ENCODE measurements around the gene PLA2R1. TPM values are rescaled to one million over a fixed set of nuclear protein-coding genes. Genes with fewer than 3 reads are reported as not detected.
A peak's percentile ranks its signal among the peaks of the same experiment; 100 is the strongest.
"Not testable (repeated sequence)": the region's sequence is repeated elsewhere in the genome, so short reads cannot be mapped to it uniquely, and the experiment has no call there.

The PLA2R1 gene
- total RNA-seq, 2 experiments from 2014 or later = 0.02 TPM; not detected in 1

GRCh38 chr2:159971365-159972152, 90.9 kb downstream of the PLA2R1 start:
- Mint-ChIP-seq H3K27me3 (peaks cover 10% of the 10 kb centered on the region), H3K4me3 (no peak overlapping the region), H3K9me3 (ENCODE audit: low read depth) (no peaks in the 10 kb centered on the region), H3K4me1 (peaks cover 7% of the 10 kb centered on the region), H3K36me3 (ENCODE audit: low read depth) (no peaks in the 10 kb centered on the region), H3K27ac (no peak overlapping the region)
- no peak for DNase-seq
- POLR2A ChIA-PET = no interaction called here
- CTCF ChIA-PET = interaction anchor here (1.1 kb wide), 1 partner anchor 50 kb away, joined by 3 read pairs; no protein-coding TSS in a partner anchor
- ATAC-seq = no peak
- intact Hi-C loops (cut with DNase I, micrococcal nuclease) = no loop called here

GRCh38 chr2:159970548-159970947, 91.9 kb downstream of the PLA2R1 start:
- H3K4me3 Mint-ChIP-seq; H3K9me3 Mint-ChIP-seq (ENCODE audit: low read depth); DNase-seq; ATAC-seq; POLR2A ChIA-PET; H3K36me3 Mint-ChIP-seq (ENCODE audit: low read depth); H3K27ac Mint-ChIP-seq; H3K27me3 Mint-ChIP-seq; H3K4me1 Mint-ChIP-seq; intact Hi-C loops (cut with DNase I, micrococcal nuclease): not testable (repeated sequence)
- CTCF ChIA-PET = interaction anchor here (0.7 to 1.6 kb wide), 2 partner anchors 13 to 49 kb away, joined by 3 read pairs; no protein-coding TSS in a partner anchor

- POLR2A ChIA-PET = no interaction called here
- Mint-ChIP-seq H3K36me3 (ENCODE audit: low read depth) (no peaks in the 10 kb centered on the region), H3K4me1 (peaks cover 10% of the 10 kb centered on the region), H3K9me3 (ENCODE audit: low read depth) (no peaks in the 10 kb centered on the region), H3K27ac (no peak overlapping the region), H3K27me3 (no peaks in the 10 kb centered on the region), H3K4me3 (no peak overlapping the region)
- ATAC-seq = peak; percentile 66
- intact Hi-C loops (cut with DNase I, micrococcal nuclease) = loop anchor here (1.0 to 5.0 kb wide), 3 partner anchors 161 to 1067 kb away; no protein-coding TSS in a partner anchor
- CTCF ChIA-PET = interaction anchor here (0.6 to 1.7 kb wide), 22 partner anchors 9 to 856 kb away, joined by 3 to 9 read pairs (median 3); no protein-coding TSS in a partner anchor
- peak; percentile 36 for DNase-seq
These were observed 94.0 kb downstream of the PLA2R1 start for GRCh38 chr2:159968279-159968900.

- Mint-ChIP-seq H3K27me3 (peaks cover 5% of the 10 kb centered on the region), H3K36me3 (ENCODE audit: low read depth) (no peaks in the 10 kb centered on the region), H3K4me1 (peaks cover 29% of the 10 kb centered on the region), H3K4me3 (no peak overlapping the region), H3K9me3 (ENCODE audit: low read depth) (no peaks in the 10 kb centered on the region), H3K27ac (no peak overlapping the region)
- ATAC-seq = no peak
- intact Hi-C loops (cut with DNase I, micrococcal nuclease) = no loop called here
- no peak for DNase-seq
- ChIA-PET CTCF (no interaction called here), POLR2A (no interaction called here)
These were observed 98.7 kb downstream of the PLA2R1 start for GRCh38 chr2:159963700-159964099.

GRCh38 chr2:159962513-159962912, 99.9 kb downstream of the PLA2R1 start:
- CTCF ChIA-PET; H3K27me3 Mint-ChIP-seq; ATAC-seq; intact Hi-C loops (cut with DNase I, micrococcal nuclease); DNase-seq; H3K4me3 Mint-ChIP-seq; POLR2A ChIA-PET; H3K27ac Mint-ChIP-seq; H3K9me3 Mint-ChIP-seq (ENCODE audit: low read depth); H3K36me3 Mint-ChIP-seq (ENCODE audit: low read depth): not testable (repeated sequence)
- peaks cover 28% of the 10 kb centered on the region for H3K4me1 Mint-ChIP-seq

GRCh38 chr2:159961451-159961850, 101.0 kb downstream of the PLA2R1 start:
- DNase-seq (no peak), ATAC-seq (no peak)
- H3K27ac Mint-ChIP-seq = no peak overlapping the region
- peaks cover 22% of the 10 kb centered on the region for H3K4me1 Mint-ChIP-seq
- H3K4me3 Mint-ChIP-seq = no peak overlapping the region
- no peaks in the 10 kb centered on the region for H3K36me3 Mint-ChIP-seq (ENCODE audit: low read depth)
- intact Hi-C loops (cut with DNase I, micrococcal nuclease) = no loop called here
- no peaks in the 10 kb centered on the region for H3K9me3 Mint-ChIP-seq (ENCODE audit: low read depth)
- CTCF ChIA-PET = no interaction called here
- POLR2A ChIA-PET = interaction anchor here (0.7 kb wide), 1 partner anchor 305 kb away, joined by 6 read pairs; no protein-coding TSS in a partner anchor
- H3K27me3 Mint-ChIP-seq = peaks cover 5% of the 10 kb centered on the region

- peaks cover 19% of the 10 kb centered on the region for H3K4me1 Mint-ChIP-seq
- H3K9me3 Mint-ChIP-seq (ENCODE audit: low read depth) = no peaks in the 10 kb centered on the region
- no peak overlapping the region for H3K27ac Mint-ChIP-seq
- H3K4me3 Mint-ChIP-seq = no peak overlapping the region
- no peaks in the 10 kb centered on the region for H3K36me3 Mint-ChIP-seq (ENCODE audit: low read depth)
- ChIA-PET POLR2A (no interaction called here), CTCF (no interaction called here)
- DNase-seq (no peak), ATAC-seq (no peak)
- intact Hi-C loops (cut with DNase I, micrococcal nuclease) = no loop called here
- peaks cover 5% of the 10 kb centered on the region for H3K27me3 Mint-ChIP-seq
These were observed 101.4 kb downstream of the PLA2R1 start for GRCh38 chr2:159961037-159961436.

- intact Hi-C loops (cut with DNase I, micrococcal nuclease) = loop anchor here in 1 of 2 experiments (1.0 kb wide), 1 partner anchor 81 kb away; no protein-coding TSS in a partner anchor
- Mint-ChIP-seq H3K4me3 (peak overlapping the region; percentile 9), H3K36me3 (ENCODE audit: low read depth) (no peaks in the 10 kb centered on the region), H3K9me3 (ENCODE audit: low read depth) (no peaks in the 10 kb centered on the region), H3K27ac (peak overlapping the region; percentile 44), H3K27me3 (peaks cover 5% of the 10 kb centered on the region), H3K4me1 (peaks cover 19% of the 10 kb centered on the region)
- no peak for DNase-seq
- ChIA-PET CTCF (no interaction called here), POLR2A (no interaction called here)
- ATAC-seq = peak; percentile 96
These were observed 102.0 kb downstream of the PLA2R1 start for GRCh38 chr2:159960414-159960813.

GRCh38 chr2:159959136-159959535, 103.3 kb downstream of the PLA2R1 start:
- Mint-ChIP-seq H3K36me3 (ENCODE audit: low read depth) (no peaks in the 10 kb centered on the region), H3K4me3 (no peak overlapping the region), H3K9me3 (ENCODE audit: low read depth) (no peaks in the 10 kb centered on the region), H3K4me1 (peaks cover 19% of the 10 kb centered on the region), H3K27ac (no peak overlapping the region), H3K27me3 (peaks cover 6% of the 10 kb centered on the region)
- POLR2A ChIA-PET = no interaction called here
- ATAC-seq = no peak
- intact Hi-C loops (cut with DNase I, micrococcal nuclease) = no loop called here
- DNase-seq = no peak
- CTCF ChIA-PET = interaction anchor here (1.6 to 1.7 kb wide), 2 partner anchors 9 to 20 kb away, joined by 6 to 10 read pairs; no protein-coding TSS in a partner anchor

- CTCF ChIA-PET = interaction anchor here (0.6 kb wide), 1 partner anchor 803 kb away, joined by 3 read pairs; no protein-coding TSS in a partner anchor
- H3K27ac Mint-ChIP-seq = no peak overlapping the region
These were observed 109.1 kb downstream of the PLA2R1 start for GRCh38 chr2:159953136-159953823.

GRCh38 chr2:159946326-159946999, 116.0 kb downstream of the PLA2R1 start:
- ChIA-PET CTCF (interaction anchor here (0.7 to 1.0 kb wide), 4 partner anchors 10 to 854 kb away, joined by 3 read pairs; no protein-coding TSS in a partner anchor), POLR2A (no interaction called here)
- H3K4me3 Mint-ChIP-seq = no peak overlapping the region
- no peaks in the 10 kb centered on the region for H3K4me1 Mint-ChIP-seq
- DNase-seq (no peak), ATAC-seq (no peak)
- no peaks in the 10 kb centered on the region for H3K9me3 Mint-ChIP-seq (ENCODE audit: low read depth)
- H3K36me3 Mint-ChIP-seq (ENCODE audit: low read depth) = no peaks in the 10 kb centered on the region
- intact Hi-C loops (cut with DNase I, micrococcal nuclease) = no loop called here
- no peak overlapping the region for H3K27ac Mint-ChIP-seq
- peaks cover 13% of the 10 kb centered on the region for H3K27me3 Mint-ChIP-seq

More at GRCh38 chr2:159953136-159953823, 109.1 kb downstream of the PLA2R1 start:
- DNase-seq = no peak
- H3K9me3 Mint-ChIP-seq (ENCODE audit: low read depth) = no peaks in the 10 kb centered on the region
- no peaks in the 10 kb centered on the region for H3K36me3 Mint-ChIP-seq (ENCODE audit: low read depth)
- H3K27me3 Mint-ChIP-seq = peaks cover 12% of the 10 kb centered on the region
- no peak for ATAC-seq
- intact Hi-C loops (cut with DNase I, micrococcal nuclease) = no loop called here
- H3K4me1 Mint-ChIP-seq = no peaks in the 10 kb centered on the region
- POLR2A ChIA-PET = no interaction called here
- no peak overlapping the region for H3K4me3 Mint-ChIP-seq

Data from activated CD4-positive, alpha-beta T cell treated with anti-CD3 and anti-CD28 coated beads for 36 hours (primary cell).